Measurements from ENCODE around the gene GPRC6A. TPM values are rescaled to one million over a fixed set of nuclear protein-coding genes. Genes with fewer than 3 reads are reported as not detected.
"Not testable (repeated sequence)": the region's sequence is repeated elsewhere in the genome, so short reads cannot be mapped to it uniquely, and the experiment has no call there.

GPRC6A gene
- total and polyA plus RNA-seq, 9 donors: not detected

GRCh38 chr6:116842459-116842858, 13.6 kb upstream of the GPRC6A start:
- no peaks in the 10 kb centered on the region for H3K9me3 ChIP-seq (replicated peaks; ENCODE audit: control insufficient read depth, low read depth, low read length)
- no peaks in the 10 kb centered on the region for H3K4me1 ChIP-seq (ENCODE audit: control insufficient read depth, insufficient read depth, low read length)
- no peaks in the 10 kb centered on the region for H3K27me3 ChIP-seq (ENCODE audit: control insufficient read depth, insufficient read depth, low read length)
- no peak overlapping the region for H3K27ac ChIP-seq (ENCODE audit: low read length)
- H3K36me3 ChIP-seq (ENCODE audit: control insufficient read depth, insufficient read depth, low read length): no peaks in the 10 kb centered on the region
- DNase-seq: no peak
- no peak overlapping the region for H3K4me3 ChIP-seq (ENCODE audit: low read length)
- no CpG with 5 or more reads among the region's 1 CpG for WGBS (ENCODE audit: insufficient coverage)

- Histone ChIP-seq H3K4me3 (ENCODE audit: low read length) (no peak overlapping the region), H3K36me3 (ENCODE audit: control insufficient read depth, insufficient read depth, low read length) (no peaks in the 10 kb centered on the region), H3K4me1 (ENCODE audit: control insufficient read depth, insufficient read depth, low read length) (no peaks in the 10 kb centered on the region), H3K27me3 (ENCODE audit: control insufficient read depth, insufficient read depth, low read length) (no peaks in the 10 kb centered on the region), H3K27ac (ENCODE audit: low read length) (no peak overlapping the region), H3K9me3 (replicated peaks; ENCODE audit: control insufficient read depth, low read depth, low read length) (no peaks in the 10 kb centered on the region)
- no peak for DNase-seq
- WGBS (ENCODE audit: insufficient coverage): 33% methylated on average over 1 of the region's 2 CpGs
These were observed 11.2 kb upstream of the GPRC6A start for GRCh38 chr6:116840091-116840490.

GRCh38 chr6:116836606-116837342, 7.9 kb upstream of the GPRC6A start:
- Histone ChIP-seq H3K4me3 (ENCODE audit: low read length) (no peak overlapping the region), H3K27me3 (ENCODE audit: control insufficient read depth, insufficient read depth, low read length) (no peaks in the 10 kb centered on the region), H3K4me1 (ENCODE audit: control insufficient read depth, insufficient read depth, low read length) (no peaks in the 10 kb centered on the region), H3K27ac (ENCODE audit: low read length) (no peak overlapping the region), H3K9me3 (replicated peaks; ENCODE audit: control insufficient read depth, low read depth, low read length) (no peaks in the 10 kb centered on the region), H3K36me3 (ENCODE audit: control insufficient read depth, insufficient read depth, low read length) (no peaks in the 10 kb centered on the region)
- WGBS (ENCODE audit: insufficient coverage): no CpG with 5 or more reads among the region's 5 CpGs
- no peak for DNase-seq

GRCh38 chr6:116834526-116834925, 5.6 kb upstream of the GPRC6A start:
- H3K27me3 ChIP-seq (ENCODE audit: control insufficient read depth, insufficient read depth, low read length); H3K4me1 ChIP-seq (ENCODE audit: control insufficient read depth, insufficient read depth, low read length); H3K27ac ChIP-seq (ENCODE audit: low read length); H3K9me3 ChIP-seq (replicated peaks; ENCODE audit: control insufficient read depth, low read depth, low read length); H3K4me3 ChIP-seq (ENCODE audit: low read length); DNase-seq; H3K36me3 ChIP-seq (ENCODE audit: control insufficient read depth, insufficient read depth, low read length): not testable (repeated sequence)
- no CpG with 5 or more reads among the region's 2 CpGs for WGBS (ENCODE audit: insufficient coverage)

- DNase-seq: no peak
- Histone ChIP-seq H3K9me3 (replicated peaks; ENCODE audit: control insufficient read depth, low read depth, low read length) (no peaks in the 10 kb centered on the region), H3K4me3 (ENCODE audit: low read length) (no peak overlapping the region), H3K4me1 (ENCODE audit: control insufficient read depth, insufficient read depth, low read length) (no peaks in the 10 kb centered on the region), H3K36me3 (ENCODE audit: control insufficient read depth, insufficient read depth, low read length) (no peaks in the 10 kb centered on the region), H3K27ac (ENCODE audit: low read length) (no peak overlapping the region), H3K27me3 (ENCODE audit: control insufficient read depth, insufficient read depth, low read length) (no peaks in the 10 kb centered on the region)
- no CpG with 5 or more reads among the region's 2 CpGs for WGBS (ENCODE audit: insufficient coverage)
These were observed 1.2 kb downstream of the GPRC6A start for GRCh38 chr6:116827561-116828240.

- WGBS (ENCODE audit: insufficient coverage): 93% methylated on average over 6 of the region's 15 CpGs
- not testable (repeated sequence) for DNase-seq; H3K4me1 ChIP-seq (ENCODE audit: control insufficient read depth, insufficient read depth, low read length); H3K4me3 ChIP-seq (ENCODE audit: low read length); H3K9me3 ChIP-seq (replicated peaks; ENCODE audit: control insufficient read depth, low read depth, low read length); H3K36me3 ChIP-seq (ENCODE audit: control insufficient read depth, insufficient read depth, low read length); H3K27me3 ChIP-seq (ENCODE audit: control insufficient read depth, insufficient read depth, low read length); H3K27ac ChIP-seq (ENCODE audit: low read length)
These were observed 12.5 kb downstream of the GPRC6A start for GRCh38 chr6:116816336-116816735.

DNA sequence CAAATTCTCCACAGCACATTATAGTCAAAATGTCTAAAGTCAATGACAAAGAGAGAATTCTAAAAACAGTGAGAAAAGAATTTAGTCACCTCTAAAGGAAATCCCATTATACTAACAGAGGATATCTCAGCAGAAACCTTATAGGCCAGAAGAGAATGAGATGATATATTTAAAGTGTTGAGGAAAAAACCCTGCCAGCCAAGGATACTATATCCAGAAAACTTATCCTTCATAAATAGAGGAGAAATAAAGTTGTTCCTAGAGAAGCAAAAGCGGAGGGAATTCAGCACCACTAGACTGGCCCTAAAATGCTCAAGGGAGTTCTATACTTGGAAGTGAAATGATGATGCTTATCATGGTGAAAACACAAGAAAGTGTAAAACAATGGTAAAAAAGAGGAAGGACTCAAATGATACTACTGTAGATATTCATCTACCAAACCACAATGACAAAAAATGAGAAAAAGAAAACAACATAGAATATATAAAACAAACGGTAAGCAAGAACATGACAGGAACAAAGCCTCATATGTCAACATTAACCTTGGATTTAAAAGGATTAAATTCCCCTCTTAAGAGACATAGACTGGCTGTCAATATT, 16.7 kb downstream of the GPRC6A start:
- WGBS (ENCODE audit: insufficient coverage): no CpG with 5 or more reads among the region's 2 CpGs

GRCh38 chr6:116801971-116802370, 26.9 kb downstream of the GPRC6A start:
- Histone ChIP-seq H3K27ac (ENCODE audit: low read length) (no peak overlapping the region), H3K4me1 (ENCODE audit: control insufficient read depth, insufficient read depth, low read length) (no peaks in the 10 kb centered on the region), H3K27me3 (ENCODE audit: control insufficient read depth, insufficient read depth, low read length) (no peaks in the 10 kb centered on the region), H3K36me3 (ENCODE audit: control insufficient read depth, insufficient read depth, low read length) (no peaks in the 10 kb centered on the region), H3K9me3 (replicated peaks; ENCODE audit: control insufficient read depth, low read depth, low read length) (no peaks in the 10 kb centered on the region), H3K4me3 (ENCODE audit: low read length) (no peak overlapping the region)
- DNase-seq: no peak

More for the DNA sequence above, 16.7 kb downstream of the GPRC6A start:
- DNase-seq: no peak
- H3K4me1 ChIP-seq (ENCODE audit: control insufficient read depth, insufficient read depth, low read length): no peaks in the 10 kb centered on the region
- H3K4me3 ChIP-seq (ENCODE audit: low read length): no peak overlapping the region
- H3K27me3 ChIP-seq (ENCODE audit: control insufficient read depth, insufficient read depth, low read length): no peaks in the 10 kb centered on the region
- H3K27ac ChIP-seq (ENCODE audit: low read length): no peak overlapping the region
- H3K36me3 ChIP-seq (ENCODE audit: control insufficient read depth, insufficient read depth, low read length): no peaks in the 10 kb centered on the region
- no peaks in the 10 kb centered on the region for H3K9me3 ChIP-seq (replicated peaks; ENCODE audit: control insufficient read depth, low read depth, low read length)

GRCh38 chr6:116799945-116800344, 28.9 kb downstream of the GPRC6A start:
- H3K27me3 ChIP-seq (ENCODE audit: control insufficient read depth, insufficient read depth, low read length): no peaks in the 10 kb centered on the region
- H3K4me3 ChIP-seq (ENCODE audit: low read length): no peak overlapping the region
- no peaks in the 10 kb centered on the region for H3K36me3 ChIP-seq (ENCODE audit: control insufficient read depth, insufficient read depth, low read length)
- no peak overlapping the region for H3K27ac ChIP-seq (ENCODE audit: low read length)
- no peaks in the 10 kb centered on the region for H3K9me3 ChIP-seq (replicated peaks; ENCODE audit: control insufficient read depth, low read depth, low read length)
- no peak for DNase-seq
- H3K4me1 ChIP-seq (ENCODE audit: control insufficient read depth, insufficient read depth, low read length): no peaks in the 10 kb centered on the region

DNA sequence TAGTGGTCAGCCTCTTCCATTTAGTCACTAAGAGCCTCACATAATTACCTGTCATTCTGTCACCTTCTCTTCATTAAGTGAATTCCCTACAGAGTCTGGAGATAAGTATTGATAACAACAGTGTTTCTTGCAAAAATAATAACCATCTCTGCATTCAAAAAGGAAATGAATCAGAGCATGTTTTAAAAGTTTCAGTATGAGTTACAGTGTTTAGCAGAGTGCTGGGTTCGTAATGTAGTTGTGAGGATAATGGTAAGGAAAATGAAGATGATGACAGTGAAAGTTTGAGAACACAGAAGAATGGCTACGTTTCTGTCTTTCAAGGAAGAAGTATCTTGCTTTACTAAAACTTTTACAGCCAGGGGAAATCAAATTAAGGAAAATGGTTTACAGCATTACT, 31.3 kb downstream of the GPRC6A start:
- Histone ChIP-seq H3K4me1 (ENCODE audit: control insufficient read depth, insufficient read depth, low read length) (no peaks in the 10 kb centered on the region), H3K36me3 (ENCODE audit: control insufficient read depth, insufficient read depth, low read length) (no peaks in the 10 kb centered on the region), H3K4me3 (ENCODE audit: low read length) (no peak overlapping the region), H3K9me3 (replicated peaks; ENCODE audit: control insufficient read depth, low read depth, low read length) (no peaks in the 10 kb centered on the region), H3K27ac (ENCODE audit: low read length) (no peak overlapping the region), H3K27me3 (ENCODE audit: control insufficient read depth, insufficient read depth, low read length) (no peaks in the 10 kb centered on the region)
- WGBS (ENCODE audit: insufficient coverage): no CpG with 5 or more reads among the region's 2 CpGs
- DNase-seq: no peak
